ENCODE results near the gene KIF27. TPM values are rescaled to one million over a fixed set of nuclear protein-coding genes. Genes with fewer than 3 reads are reported as not detected.

The KIF27 gene
- total and polyA plus RNA-seq, 2 donors (not counting 1 experiment from before 2014, with no cell fraction given), result 1.00 to 4.8 TPM

DNA sequence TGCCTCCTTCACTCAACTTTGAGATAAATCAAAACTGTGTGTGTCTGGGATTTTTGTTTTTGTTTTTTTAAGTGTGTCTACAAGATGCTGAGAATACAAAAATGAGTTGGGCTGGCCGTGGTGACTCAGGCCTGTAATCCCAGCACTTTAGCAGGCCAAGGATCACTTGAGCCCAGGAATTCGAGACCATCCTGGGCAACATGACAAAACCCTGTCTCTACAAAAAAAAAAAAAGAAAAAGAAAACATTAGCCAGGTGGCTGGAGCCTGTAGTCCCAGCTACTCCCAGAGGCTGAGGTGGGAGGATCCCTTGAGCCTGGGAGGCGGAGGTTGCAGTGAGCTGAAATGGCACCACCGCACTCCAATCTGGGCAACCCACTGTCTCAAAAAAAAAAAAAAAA lies 37.8 kb upstream of the KIF27 start:
- Histone ChIP-seq H3K27me3 (ENCODE audit: control insufficient read depth, insufficient read depth, low read length) (no peaks in the 10 kb centered on the region), H3K4me2 (ENCODE audit: extremely low read depth, insufficient read depth, low read length) (no peak overlapping the region), H3K79me2 (ENCODE audit: control insufficient read depth, insufficient read depth, low read length) (no peaks in the 10 kb centered on the region), H3K4me1 (ENCODE audit: control insufficient read depth, extremely low read depth, insufficient read depth, low read length) (peaks cover 7% of the 10 kb centered on the region), H3K36me3 (ENCODE audit: control insufficient read depth, insufficient read depth, low read length) (no peaks in the 10 kb centered on the region), H3K4me3 (replicated peaks in 1 of 4; ENCODE audit: control extremely low read depth in 1 of 4, insufficient read depth in 1 of 4, low read depth in 3 of 4, low read length in 4 of 4) (no peak overlapping the region), H3K9me3 (ENCODE audit: control insufficient read depth, insufficient read depth, low read depth, low read length) (no peaks in the 10 kb centered on the region), H4K20me1 (ENCODE audit: control insufficient read depth, extremely low read depth, insufficient read depth, low read length) (no peaks in the 10 kb centered on the region), H3K9ac (ENCODE audit: insufficient read depth, low read length) (no peak overlapping the region), H3K27ac (ENCODE audit: insufficient read depth, low read length) (no peak overlapping the region), H2AFZ (ENCODE audit: low read length) (no peak overlapping the region)
- TF ChIP-seq EZH2 (IDR thresholded peaks at IDR 0.05; ENCODE audit: low read length, missing control alignments), result no peak
- TF ChIP-seq, protein P1, sequence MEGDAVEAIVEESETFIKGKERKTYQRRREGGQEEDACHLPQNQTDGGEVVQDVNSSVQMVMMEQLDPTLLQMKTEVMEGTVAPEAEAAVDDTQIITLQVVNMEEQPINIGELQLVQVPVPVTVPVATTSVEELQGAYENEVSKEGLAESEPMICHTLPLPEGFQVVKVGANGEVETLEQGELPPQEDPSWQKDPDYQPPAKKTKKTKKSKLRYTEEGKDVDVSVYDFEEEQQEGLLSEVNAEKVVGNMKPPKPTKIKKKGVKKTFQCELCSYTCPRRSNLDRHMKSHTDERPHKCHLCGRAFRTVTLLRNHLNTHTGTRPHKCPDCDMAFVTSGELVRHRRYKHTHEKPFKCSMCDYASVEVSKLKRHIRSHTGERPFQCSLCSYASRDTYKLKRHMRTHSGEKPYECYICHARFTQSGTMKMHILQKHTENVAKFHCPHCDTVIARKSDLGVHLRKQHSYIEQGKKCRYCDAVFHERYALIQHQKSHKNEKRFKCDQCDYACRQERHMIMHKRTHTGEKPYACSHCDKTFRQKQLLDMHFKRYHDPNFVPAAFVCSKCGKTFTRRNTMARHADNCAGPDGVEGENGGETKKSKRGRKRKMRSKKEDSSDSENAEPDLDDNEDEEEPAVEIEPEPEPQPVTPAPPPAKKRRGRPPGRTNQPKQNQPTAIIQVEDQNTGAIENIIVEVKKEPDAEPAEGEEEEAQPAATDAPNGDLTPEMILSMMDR (conservative IDR thresholded peaks at IDR 0.05 in 1 of 2, IDR thresholded peaks at IDR 0.05 in 1 of 2; ENCODE audit: low read depth in 1 of 2, low read length in 2 of 2), result no peak
- peak; percentile 83 to 85 for DNase-seq (ENCODE audit: low read depth in 2 of 2)

DNA sequence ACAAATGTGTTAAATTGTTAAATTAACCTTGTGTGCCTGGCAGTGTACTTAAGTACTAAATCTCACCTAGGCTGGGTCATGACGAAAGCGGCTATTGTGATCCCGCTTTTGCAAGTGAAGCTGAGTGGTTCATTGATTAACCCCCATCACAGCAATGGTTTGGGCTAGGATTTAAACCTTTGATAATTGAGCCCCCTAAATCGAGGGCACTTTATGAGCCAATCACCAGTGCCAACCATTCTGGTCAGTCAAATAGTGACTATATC lies 35.9 kb upstream of the KIF27 start:
- Histone ChIP-seq H2AFZ (ENCODE audit: low read length) (peak overlapping the region; percentile 97), H4K20me1 (ENCODE audit: control insufficient read depth, extremely low read depth, insufficient read depth, low read length) (no peaks in the 10 kb centered on the region), H3K4me2 (ENCODE audit: extremely low read depth, insufficient read depth, low read length) (peak overlapping the region; percentile 90), H3K27ac (ENCODE audit: insufficient read depth, low read length) (no peak overlapping the region), H3K27me3 (ENCODE audit: control insufficient read depth, insufficient read depth, low read length) (no peaks in the 10 kb centered on the region), H3K36me3 (ENCODE audit: control insufficient read depth, insufficient read depth, low read length) (no peaks in the 10 kb centered on the region), H3K9ac (ENCODE audit: insufficient read depth, low read length) (no peak overlapping the region), H3K4me1 (ENCODE audit: control insufficient read depth, extremely low read depth, insufficient read depth, low read length) (peaks cover 7% of the 10 kb centered on the region), H3K4me3 (replicated peaks in 1 of 4; ENCODE audit: control extremely low read depth in 1 of 4, insufficient read depth in 1 of 4, low read depth in 3 of 4, low read length in 4 of 4) (peak overlapping the region in 3 of 4 experiments; percentile 59 to 70 (median 66)), H3K79me2 (ENCODE audit: control insufficient read depth, insufficient read depth, low read length) (no peaks in the 10 kb centered on the region), H3K9me3 (ENCODE audit: control insufficient read depth, insufficient read depth, low read depth, low read length) (no peaks in the 10 kb centered on the region)
- no peak for DNase-seq (ENCODE audit: low read depth in 2 of 2)
- TF ChIP-seq, protein P1 (conservative IDR thresholded peaks at IDR 0.05 in 1 of 2, IDR thresholded peaks at IDR 0.05 in 1 of 2; ENCODE audit: low read depth in 1 of 2, low read length in 2 of 2), result no peak
- TF ChIP-seq EZH2 (IDR thresholded peaks at IDR 0.05; ENCODE audit: low read length, missing control alignments), result no peak

DNA sequence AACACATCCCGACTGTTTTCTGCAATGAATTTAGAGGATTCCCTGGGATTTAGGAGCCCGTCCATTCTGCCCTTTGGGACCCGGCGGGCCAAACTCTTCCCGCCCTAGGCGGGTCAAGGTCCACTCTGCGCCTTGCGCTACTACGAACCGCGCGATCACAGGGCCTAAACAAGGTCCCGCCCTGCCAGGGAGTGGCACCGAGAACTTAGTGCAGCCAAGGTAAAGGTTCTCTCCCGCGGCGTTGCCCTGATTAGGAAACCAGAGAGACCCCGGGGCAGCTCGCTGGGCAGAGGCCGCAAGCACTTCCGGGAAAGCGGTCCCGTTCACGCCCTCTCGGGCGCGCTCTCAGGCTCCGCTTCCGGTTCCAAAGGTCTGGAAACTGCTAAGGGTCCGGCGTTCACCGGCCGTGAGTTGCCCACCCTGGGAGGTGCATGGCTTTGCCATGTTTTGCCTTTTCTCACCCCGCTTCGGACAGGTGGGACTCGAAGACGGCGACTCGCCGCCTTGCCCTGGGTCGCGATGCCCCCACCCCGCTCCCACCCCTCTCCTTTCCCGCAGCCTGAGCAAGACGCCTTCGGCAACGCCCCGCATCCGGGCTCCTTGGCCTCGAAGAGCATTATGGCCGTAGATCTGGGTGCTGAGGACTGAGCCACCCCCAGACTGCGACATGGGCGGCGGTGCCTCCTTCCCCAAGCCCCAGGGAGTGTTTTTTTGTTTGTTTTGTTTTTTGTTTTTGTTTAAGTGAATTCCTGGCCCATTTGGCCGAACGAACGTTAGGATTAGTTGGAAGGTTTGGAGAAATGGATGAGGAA lies 35.4 kb upstream of the KIF27 start:
- H3K4me3 ChIP-seq (replicated peaks in 1 of 4; ENCODE audit: control extremely low read depth in 1 of 4, insufficient read depth in 1 of 4, low read depth in 3 of 4, low read length in 4 of 4), result peak overlapping the region; percentile 59 to 70 (median 63)
- H3K27ac ChIP-seq (ENCODE audit: insufficient read depth, low read length), result peak overlapping the region; percentile 86
- no peaks in the 10 kb centered on the region for H3K27me3 ChIP-seq (ENCODE audit: control insufficient read depth, insufficient read depth, low read length)
- H3K79me2 ChIP-seq (ENCODE audit: control insufficient read depth, insufficient read depth, low read length), result no peaks in the 10 kb centered on the region
- H3K9ac ChIP-seq (ENCODE audit: insufficient read depth, low read length), result peak overlapping the region; percentile 77
- H4K20me1 ChIP-seq (ENCODE audit: control insufficient read depth, extremely low read depth, insufficient read depth, low read length), result no peaks in the 10 kb centered on the region
- H3K9me3 ChIP-seq (ENCODE audit: control insufficient read depth, insufficient read depth, low read depth, low read length), result no peaks in the 10 kb centered on the region
- no peaks in the 10 kb centered on the region for H3K36me3 ChIP-seq (ENCODE audit: control insufficient read depth, insufficient read depth, low read length)
- TF ChIP-seq, protein P1 (conservative IDR thresholded peaks at IDR 0.05 in 1 of 2, IDR thresholded peaks at IDR 0.05 in 1 of 2; ENCODE audit: low read depth in 1 of 2, low read length in 2 of 2), result no peak
- TF ChIP-seq EZH2 (IDR thresholded peaks at IDR 0.05; ENCODE audit: low read length, missing control alignments), result no peak
- peak; percentile 63 to 66 for DNase-seq (ENCODE audit: low read depth in 2 of 2)
- H2AFZ ChIP-seq (ENCODE audit: low read length), result peak overlapping the region; percentile 97
- peaks cover 7% of the 10 kb centered on the region for H3K4me1 ChIP-seq (ENCODE audit: control insufficient read depth, extremely low read depth, insufficient read depth, low read length)
- peak overlapping the region; percentile 90 for H3K4me2 ChIP-seq (ENCODE audit: extremely low read depth, insufficient read depth, low read length)
